Fibroblast of skin of abdomen (primary cell): ENCODE measurements around the gene FRMD7. TPM values are rescaled to one million over a fixed set of nuclear protein-coding genes. Genes with fewer than 3 reads are reported as not detected.
A peak's percentile ranks its signal among the peaks of the same experiment; 100 is the strongest.
"Not testable (repeated sequence)": the region's sequence is repeated elsewhere in the genome, so short reads cannot be mapped to it uniquely, and the experiment has no call there.

Experiments used
- DNase-seq: peaks from one replicate; pipeline ENCODE4 v3.0.0-alpha.2; 2013
- polyA plus RNA-seq, 2 experiments: library from polyadenylated mRNA; unstranded; fragments of 120-200 nt; gene quantifications; one replicate each; pipeline ENCODE4 v1.2.1, GENCODE V29; 2013; ENCODE audit not compliant: insufficient read length in 2 of 2

Gene FRMD7, protein sequence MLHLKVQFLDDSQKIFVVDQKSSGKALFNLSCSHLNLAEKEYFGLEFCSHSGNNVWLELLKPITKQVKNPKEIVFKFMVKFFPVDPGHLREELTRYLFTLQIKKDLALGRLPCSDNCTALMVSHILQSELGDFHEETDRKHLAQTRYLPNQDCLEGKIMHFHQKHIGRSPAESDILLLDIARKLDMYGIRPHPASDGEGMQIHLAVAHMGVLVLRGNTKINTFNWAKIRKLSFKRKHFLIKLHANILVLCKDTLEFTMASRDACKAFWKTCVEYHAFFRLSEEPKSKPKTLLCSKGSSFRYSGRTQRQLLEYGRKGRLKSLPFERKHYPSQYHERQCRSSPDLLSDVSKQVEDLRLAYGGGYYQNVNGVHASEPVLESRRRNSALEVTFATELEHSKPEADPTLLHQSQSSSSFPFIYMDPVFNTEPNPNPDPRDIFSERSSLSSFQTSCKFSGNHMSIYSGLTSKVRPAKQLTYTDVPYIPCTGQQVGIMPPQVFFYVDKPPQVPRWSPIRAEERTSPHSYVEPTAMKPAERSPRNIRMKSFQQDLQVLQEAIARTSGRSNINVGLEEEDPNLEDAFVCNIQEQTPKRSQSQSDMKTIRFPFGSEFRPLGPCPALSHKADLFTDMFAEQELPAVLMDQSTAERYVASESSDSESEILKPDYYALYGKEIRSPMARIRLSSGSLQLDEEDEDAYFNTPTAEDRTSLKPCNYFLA
- not detected for polyA plus RNA-seq (2013, experiment 1 of 2; ENCODE audit: insufficient read length)
- polyA plus RNA-seq (2013, experiment 2 of 2; ENCODE audit: insufficient read length): 0.04 TPM

DNA sequence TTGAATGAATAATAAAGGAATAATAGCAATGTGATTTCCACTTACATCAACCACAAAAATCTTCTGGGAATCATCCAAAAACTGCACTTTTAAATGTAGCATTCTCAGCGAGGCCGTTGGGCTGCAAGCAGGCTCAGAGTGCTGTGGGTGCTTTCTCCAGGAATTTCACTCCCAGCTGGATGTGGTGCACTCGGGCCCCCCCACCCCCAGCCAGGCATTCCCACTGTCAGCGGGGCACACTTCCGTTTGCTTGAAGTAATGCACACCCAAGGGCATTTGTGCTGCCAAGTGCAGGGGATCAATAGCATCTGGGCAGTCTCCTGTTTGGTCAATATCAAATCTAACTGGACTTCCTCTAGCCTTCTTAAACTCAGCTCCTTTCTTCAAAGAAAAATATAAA, at the start of gene FRMD7:
FRMD7 (minus strand) TSS at position 278 of the 400 bp plus-strand sequence; CDS start at position 102, 176 bp downstream.
- peak; percentile 65 for DNase-seq

- no peak for DNase-seq
These were observed 45.8 kb upstream of the FRMD7 start for GRCh38 chrX:132173647-132174046.

GRCh38 chrX:132171881-132172280, 44.1 kb upstream of the FRMD7 start:
- peak; percentile 67 for DNase-seq

- peak; percentile 0 for DNase-seq
These were observed 43.7 kb upstream of the FRMD7 start for GRCh38 chrX:132171478-132171877.

DNA sequence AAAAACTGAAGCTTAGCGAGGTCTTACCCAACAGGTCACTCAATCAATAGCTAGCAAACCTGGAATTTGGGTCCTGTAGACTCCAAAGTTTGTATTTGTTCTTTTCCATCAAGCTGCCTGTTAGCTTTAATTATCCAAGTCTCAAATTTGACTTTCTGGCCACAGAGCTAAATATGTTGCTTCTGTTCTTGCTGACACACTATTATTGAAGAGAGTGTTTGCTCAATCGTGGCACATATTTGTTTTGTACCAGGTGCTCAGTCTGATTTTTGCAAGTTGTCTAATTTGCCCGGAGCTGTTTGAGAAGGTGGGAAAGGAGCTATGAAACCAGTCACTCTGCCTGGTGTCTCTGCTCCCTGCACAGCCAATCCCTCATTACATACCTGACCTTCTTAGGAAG, 41.7 kb upstream of the FRMD7 start:
- no peak for DNase-seq

DNA sequence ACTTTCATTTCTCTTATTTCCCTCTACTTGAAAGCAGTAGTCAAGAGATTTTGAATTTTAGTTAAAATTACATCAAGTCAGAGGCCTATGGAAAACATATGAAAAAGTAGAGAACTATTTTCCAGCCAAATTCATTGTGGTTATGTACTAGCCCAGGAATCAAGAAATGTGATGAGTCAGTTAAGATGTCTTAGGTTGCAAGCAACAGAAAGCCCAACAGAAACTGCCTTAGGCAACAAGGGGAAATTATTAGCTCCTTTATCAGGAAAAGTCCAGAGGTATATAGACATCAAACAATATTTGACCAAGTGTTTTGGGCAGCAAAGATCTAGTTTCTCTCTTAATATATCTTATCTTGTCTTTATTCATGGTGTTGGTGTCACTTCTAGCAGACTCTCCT, 37.8 kb upstream of the FRMD7 start:
- peak; percentile 9 for DNase-seq

- DNase-seq: no peak
These were observed 37.2 kb upstream of the FRMD7 start for GRCh38 chrX:132165005-132165404.

DNA sequence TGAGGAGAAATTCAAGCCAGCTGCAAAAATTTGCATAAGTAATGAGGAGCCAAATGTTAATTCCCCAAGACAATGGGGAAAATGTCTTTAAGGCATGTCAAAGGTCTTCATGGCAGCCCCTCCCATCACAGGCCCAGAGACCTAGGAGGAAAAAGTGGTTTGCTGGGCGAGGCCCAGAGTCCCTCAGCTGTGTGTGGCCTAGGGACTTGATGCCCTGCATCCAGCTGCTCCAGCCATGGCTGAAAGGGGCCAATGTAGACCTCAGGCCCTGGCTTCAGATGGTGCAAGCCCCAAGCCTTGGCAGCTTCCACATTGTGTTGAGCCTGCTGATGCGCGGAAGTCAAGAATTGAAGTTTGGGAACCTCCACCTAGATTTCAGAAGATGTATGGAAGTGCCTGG, 35.3 kb upstream of the FRMD7 start:
- not testable (repeated sequence) for DNase-seq

DNA sequence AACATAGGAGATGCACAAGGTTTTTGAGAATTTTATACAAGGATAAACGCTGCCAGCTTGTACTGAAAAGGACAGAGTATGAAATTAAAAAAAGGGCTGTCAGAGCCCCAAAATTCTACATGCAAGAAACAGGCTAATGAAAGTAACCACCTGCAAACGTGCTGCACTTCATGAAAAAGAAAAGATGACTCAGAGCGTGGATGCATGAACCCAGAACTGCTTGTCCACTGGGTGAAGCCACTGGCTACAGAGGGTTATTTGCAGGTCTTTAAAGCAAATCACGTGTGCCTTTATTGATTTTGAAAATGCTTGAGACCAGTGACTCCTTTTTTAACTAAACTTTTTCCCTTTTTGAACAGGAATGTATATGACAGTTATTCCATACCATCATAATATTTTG, 25.3 kb upstream of the FRMD7 start:
- no peak for DNase-seq

DNA sequence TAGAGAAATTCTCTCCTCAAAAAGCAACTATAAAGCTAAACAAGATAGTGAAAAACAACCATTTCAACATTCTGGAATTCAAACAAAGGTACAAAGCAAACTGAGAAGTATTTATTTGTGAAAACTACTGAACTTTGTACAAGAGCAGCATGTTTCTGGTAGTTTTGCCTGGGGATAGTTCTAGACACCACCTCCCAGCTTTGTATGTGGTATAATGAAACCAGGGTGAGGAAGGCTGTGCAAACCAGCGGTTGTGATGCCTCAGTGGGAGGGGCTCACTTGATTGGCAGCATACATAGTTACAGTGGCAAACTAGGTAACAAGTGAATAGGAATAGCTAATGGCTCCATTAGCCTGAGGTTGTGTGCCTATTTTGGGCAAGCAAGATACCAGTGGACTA, 18.6 kb upstream of the FRMD7 start:
- DNase-seq: no peak

- DNase-seq: peak; percentile 18
These were observed 16.2 kb upstream of the FRMD7 start for GRCh38 chrX:132144061-132144460.

GRCh38 chrX:132125906-132126305, 1.9 kb downstream of the FRMD7 start:
- DNase-seq: no peak

DNA sequence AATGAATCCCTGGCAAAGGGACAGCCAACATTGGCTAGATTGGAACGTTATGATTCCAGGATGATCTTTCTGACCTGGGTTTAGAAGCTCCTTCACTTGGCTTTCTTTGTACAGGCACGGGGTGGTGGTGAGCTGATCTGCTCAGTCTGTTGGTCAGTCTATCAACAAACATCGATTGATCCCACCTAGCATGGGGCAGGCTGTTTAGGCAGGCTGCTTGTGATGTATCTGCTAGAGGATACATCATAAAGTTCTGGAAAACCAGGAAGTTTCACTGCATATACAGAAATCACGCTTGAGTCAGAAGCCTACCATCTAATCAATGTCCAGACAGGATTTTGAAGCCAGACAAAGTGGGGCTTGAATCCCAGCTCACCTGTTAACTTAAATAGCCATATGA, 6.9 kb downstream of the FRMD7 start:
- DNase-seq: no peak

- DNase-seq: no peak
These were observed 7.9 kb downstream of the FRMD7 start for GRCh38 chrX:132119821-132120515.

DNA sequence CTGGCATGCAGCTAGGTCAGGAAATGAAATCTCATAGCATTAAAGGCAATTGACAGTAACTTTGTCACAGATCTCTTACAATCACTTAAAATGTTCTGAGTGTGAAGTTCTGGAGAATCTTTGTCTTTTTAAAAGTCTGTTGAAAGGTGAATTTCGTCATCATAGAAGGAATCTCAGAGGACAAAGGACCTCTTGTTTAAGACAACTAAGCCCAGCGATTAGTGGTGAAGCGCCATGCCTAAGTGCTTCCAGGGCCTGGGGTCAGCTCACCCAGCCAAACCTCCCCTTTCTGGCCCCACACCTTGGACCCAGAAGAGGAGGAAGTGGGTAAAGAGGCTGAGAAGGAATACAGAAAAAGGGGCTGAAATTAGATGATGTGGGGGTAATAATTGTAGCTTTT, 8.5 kb downstream of the FRMD7 start:
- DNase-seq: no peak

DNA sequence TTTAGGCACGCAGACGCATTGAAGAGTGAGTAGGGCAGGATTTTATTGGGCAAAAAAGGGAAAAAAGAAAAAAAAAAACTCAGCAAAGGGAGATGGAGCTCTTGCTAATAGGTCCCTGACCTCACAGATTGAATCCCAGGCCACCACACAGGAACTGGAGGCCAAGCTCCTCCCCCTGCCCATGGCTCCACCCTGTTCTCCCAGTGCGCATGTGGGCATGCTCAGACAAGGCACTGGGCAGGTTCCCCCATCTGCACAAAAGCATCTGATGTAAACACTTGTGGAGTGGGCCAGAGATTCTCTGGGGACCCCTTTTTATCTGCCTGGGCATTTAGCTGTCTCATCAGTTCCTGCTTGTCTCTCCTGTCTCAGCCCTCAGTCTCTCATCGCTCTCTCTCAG, 9.5 kb downstream of the FRMD7 start:
- no peak for DNase-seq

DNA sequence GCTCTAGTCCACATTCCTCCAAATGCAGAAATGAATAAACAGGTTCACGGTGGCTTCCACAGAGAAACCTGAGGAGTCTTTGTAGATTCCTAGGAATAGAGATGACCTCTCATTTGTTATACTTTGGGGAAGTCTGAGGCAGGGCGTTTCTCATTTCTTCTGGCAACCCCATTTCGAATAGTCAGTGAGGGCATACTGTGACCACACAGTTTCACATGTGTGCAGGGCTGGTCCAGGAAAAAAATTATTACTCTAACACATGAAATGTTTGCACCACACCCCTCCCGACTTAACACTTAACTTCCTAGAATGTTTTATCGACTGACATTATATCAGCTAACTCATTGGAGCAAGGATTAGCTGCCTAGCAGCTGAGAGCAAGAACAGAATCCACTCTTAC, 12.0 kb downstream of the FRMD7 start:
- no peak for DNase-seq

DNA sequence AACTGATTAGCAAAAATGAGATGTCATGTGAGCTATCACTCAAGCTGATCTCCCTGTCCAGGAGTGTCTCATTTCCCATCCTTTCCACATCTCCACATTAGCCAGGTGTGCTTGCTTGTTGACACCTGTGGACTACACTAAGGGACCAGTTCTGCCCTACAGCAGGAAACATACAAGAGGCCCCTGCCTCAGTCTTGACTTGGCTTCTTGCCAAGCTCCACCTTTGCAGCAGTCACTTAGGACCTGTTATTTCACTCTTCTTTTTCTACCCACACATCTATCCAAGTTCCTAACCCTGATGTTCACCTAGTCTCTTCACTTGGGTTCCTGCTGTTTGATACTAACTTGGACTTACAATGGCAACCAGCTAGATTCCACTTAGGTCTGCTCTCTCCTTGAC, 13.2 kb downstream of the FRMD7 start:
- no peak for DNase-seq

DNA sequence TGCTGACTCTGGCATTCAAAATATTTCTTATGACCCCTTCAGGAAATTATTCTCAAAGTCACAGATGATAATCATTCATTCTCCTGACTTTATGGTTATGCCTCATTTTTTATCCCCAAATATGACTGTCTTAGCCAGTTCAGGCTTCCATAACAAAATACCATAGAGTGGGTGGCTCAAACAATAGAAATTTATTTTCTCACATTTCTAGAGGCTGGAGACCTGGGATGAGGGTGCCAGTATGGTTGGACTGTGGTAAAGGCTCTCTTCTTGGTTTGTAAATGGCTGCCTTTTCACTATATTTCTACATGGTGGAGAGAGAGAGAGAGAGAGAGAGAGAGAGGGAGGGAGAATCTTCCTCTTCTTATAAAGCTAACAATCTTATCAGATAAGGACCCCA, 20.5 kb downstream of the FRMD7 start:
- no peak for DNase-seq

GRCh38 chrX:132101799-132102198, 26.0 kb downstream of the FRMD7 start:
- DNase-seq: no peak

DNA sequence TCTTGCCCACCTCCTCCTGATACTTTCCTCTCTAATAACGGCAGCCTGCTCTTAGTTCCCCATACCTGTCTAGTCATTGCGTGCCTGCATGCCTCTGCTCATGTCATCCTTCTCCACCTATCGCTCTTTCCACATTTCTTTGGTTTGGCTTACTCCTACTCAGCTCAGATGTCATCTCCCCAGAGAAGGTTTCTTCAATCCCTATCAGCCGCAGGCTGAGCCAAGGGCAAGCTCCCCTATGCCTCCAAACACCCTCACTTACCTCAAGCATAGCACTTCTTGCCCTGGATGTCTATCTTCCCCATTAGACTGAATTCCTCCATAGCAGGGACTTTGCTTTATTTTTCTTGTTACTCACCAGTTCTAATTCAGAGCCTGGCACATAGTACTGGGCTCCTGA, 26.6 kb downstream of the FRMD7 start:
- no peak for DNase-seq

- not testable (repeated sequence) for DNase-seq
These were observed 29.1 kb downstream of the FRMD7 start for GRCh38 chrX:132098704-132099103.

GRCh38 chrX:132094164-132094563, 33.7 kb downstream of the FRMD7 start:
- DNase-seq: peak; percentile 50
